HG02759 (cell line): ENCODE measurements around the gene TMEM158.

Experiments
- ATAC-seq: cut with Tn5 transposase; IDR thresholded peaks from one replicate; pipeline ENCODE4 v1.9.1; 2021; ENCODE audit warnings: mild to moderate bottlenecking, moderate library complexity; ENCODE audit not compliant: unreplicated experiment

The TMEM158 gene

DNA sequence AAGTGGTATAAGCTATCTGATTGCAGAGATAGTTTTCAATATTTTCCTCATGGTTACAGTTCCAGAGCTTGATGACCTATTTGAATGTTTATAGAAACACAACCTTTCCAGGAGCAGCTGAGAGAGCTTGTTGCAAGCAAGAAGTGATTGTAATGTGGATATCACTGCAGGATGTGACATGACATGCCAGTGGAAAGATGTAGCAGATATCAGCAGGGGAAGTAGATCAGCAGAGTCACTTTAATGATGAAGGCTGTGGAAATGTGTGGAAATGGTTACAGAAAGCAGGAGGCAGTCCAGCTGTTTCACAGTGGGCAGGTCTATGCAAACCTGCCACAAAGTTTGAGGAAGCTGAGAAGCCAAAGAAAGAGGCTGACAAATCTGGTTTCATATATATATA lies 21.0 kb downstream of the TMEM158 start:
- ATAC-seq = no peak

DNA sequence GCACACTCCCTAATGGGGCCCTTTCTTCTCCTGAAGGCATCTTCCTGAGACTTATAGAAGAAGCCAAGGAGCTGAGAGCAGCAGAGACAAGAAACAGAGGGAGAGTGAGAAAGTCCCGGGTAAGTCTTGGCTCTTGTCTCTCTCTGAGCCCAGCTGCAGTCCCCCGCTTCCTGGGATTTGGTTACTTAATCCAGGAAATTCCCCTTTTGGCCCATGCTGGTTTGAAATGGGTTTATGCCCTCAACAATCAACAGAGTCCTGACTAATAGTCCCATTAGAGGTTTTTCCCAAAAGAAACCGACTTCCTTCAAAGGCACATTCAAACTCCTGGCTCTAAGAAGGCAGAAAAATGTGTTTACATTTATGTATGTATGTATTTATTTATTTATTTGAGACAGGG lies 22.0 kb downstream of the TMEM158 start:
- no peak for ATAC-seq

DNA sequence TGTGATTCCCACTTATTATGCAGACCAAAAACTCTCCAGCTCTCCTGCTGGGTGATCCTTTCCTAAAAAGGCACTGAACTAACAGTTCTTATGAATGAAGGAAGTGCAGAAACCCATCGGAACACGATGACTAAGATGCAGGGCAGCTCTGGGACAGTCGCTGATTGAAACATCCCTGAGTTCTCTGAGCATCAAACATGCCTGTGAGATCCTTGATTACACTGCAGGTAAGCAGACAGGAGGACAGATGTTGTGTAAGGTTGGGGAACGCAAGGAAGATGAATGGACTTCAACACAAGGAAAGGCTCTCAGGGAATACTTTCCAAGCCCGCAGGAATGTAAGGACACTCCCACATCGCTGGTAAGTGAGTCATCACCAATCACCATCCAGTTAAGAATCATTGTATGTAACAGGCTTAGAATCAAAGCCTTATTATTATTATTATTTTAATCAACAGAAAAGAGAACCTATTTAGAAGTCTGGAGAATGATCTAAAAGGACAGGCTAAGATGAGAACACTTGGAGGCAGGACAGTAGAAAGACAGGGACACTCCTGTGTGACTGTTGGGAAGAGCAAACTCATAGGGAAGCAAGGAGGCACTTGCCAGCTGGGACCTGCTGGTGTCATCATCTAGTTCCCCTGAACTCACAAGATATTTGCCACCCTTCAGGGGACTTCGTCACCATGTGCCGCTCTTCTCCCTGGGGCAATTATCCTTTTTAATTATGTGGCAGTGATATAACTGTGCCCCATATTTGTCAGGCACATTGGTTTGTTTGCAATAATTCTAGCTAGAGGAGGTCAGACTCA lies 26.0 kb downstream of the TMEM158 start:
- ATAC-seq = no peak

DNA sequence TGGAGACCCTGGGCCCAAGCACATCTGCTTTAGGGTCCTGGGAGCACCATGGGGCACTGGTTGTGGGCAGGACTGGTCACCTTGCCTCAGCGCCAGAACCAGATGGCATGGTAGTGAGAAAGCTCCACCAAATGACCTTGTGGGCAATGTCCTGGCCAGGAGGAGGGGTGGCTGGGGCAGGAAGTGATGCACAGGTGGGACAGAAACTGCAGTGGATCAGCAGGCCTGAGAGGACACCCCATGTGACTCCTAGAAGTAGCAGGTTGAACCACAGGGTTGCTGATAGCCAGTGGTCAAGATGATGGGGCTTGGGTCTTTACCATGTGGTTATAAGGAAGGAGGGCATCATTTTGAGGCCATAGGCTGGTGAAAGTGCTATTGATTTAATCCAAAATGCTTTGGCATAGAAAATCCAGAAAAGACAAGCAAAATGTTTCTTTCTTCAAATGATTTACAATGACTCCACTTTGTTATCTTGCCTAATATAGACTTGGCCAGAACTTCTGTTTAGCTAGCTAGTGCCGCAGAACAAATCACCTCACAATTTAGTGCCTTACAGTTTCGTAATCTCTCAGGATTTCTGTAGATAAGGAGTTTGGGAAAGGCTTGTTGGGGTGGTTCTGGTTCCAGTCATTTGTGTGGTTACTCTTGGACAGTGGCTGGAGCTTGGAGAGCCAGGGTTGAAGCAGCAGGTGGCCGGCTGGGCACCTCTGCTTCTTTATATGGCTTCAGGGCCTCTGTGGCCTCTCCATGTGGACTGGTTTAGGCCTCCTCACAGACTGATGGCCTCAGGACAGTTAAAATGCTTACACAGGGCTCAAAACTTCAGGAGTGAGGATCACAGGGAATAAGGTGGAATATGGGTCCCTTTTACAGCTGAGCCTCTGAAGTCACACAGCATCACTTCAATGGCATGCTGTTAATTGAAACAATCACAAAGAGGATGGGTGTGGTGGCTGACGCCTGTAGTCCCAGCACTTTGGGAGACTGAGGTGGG lies 27.5 kb downstream of the TMEM158 start:
- no peak for ATAC-seq

DNA sequence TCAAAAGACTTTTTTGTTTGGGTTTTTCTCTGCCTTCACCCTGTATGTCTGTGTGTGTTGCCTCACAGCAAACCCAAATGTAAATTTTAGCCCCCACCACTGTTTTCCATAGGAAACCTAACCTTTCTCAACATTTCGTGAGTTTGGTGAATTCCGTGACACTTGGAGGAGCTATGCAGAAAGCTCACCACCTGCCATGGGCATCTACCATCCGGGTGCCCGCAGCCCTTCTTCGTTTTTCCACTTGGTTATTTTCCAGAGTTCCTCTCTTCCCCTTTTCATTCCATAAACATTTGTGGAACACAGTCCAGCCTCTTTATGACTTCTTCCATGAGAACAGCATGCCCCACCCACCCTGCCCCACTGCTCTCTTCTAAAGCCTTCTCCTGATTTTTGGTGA lies 31.3 kb downstream of the TMEM158 start:
- no peak for ATAC-seq

DNA sequence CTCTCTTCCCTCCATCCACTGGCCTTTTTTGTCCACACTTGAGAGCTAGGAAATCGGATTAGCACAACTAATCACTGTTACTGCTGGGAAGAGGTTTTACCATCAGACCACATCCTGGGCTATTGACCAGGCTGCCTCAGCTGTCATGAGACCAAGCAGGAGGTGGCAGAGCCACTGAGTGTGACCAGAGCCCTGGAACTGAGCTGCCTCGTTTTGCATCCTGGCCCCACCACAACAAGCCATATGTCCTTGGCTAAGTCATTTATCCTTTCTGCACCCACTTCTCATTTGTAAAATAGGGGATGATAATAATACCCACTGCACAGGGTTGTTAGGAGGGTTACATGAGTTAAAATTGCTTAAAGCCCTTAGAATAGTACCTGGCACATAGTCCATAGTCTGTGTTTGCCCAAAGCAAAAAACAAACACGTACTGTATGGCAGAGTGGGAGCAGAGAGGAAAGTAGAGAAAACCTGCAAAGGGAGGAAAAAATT lies 34.1 kb downstream of the TMEM158 start:
- no peak for ATAC-seq

DNA sequence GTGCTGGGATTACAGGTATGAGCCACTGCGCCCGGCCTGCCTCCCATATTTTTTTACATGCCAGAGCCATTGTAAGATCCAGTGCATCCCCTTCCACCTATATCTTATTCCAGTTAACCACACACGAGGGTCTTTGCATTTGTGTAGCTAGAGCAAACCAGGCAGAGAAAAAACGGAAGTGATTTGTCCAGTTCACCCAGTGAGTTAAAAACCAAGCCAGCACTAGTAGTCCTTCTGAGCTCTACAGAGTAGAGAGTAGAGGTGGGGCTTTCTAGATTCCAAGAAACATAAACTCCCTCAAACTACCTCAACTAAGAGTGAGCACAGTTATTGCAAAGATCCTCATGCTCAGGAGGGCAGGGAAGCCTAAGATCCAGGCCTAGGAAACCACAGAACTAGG lies 34.7 kb downstream of the TMEM158 start:
- ATAC-seq = no peak

DNA sequence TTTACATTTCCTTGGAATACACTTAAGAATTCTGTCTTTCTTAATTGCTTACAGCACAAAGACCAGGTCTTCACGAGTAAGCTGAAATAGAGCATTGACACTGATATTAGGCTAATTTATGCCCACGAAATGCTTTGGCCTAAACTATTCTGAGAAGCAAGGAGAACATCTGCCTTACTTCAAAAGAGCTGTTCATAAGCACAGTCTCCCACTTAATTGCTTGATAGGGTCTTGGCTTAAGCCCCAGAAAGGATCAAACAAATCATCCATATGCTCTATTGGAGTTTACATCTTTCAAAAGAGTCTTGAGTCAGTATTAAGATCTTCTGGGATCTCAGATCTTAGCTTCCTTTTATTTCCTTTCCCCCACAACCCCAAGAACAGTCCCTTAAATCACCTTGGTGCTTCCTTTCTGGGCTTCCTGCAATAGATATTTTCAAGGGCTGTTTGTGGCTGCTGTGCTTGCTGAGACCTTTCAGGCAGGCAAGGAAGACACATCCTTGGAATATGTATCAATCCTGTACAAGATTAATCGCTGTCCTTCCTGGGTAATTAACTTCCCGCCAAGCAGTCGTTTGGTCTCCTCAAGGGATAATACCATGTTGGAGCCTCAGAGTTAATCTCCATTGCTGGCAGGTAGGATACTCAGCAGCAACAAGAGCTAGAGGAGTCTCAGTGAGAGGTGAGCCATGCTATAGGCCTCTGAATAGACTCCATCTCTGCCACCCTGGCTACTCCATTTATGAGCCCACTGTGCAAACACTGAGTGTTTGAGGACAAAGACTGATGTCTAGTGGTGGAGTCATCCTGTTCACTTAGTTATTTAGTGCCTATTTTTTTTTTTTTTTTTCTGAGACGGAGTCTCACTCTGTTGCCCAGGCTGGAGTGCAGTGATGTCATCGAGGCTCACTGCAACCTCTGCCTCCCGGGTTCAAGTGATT lies 37.1 kb downstream of the TMEM158 start:
- no peak for ATAC-seq

DNA sequence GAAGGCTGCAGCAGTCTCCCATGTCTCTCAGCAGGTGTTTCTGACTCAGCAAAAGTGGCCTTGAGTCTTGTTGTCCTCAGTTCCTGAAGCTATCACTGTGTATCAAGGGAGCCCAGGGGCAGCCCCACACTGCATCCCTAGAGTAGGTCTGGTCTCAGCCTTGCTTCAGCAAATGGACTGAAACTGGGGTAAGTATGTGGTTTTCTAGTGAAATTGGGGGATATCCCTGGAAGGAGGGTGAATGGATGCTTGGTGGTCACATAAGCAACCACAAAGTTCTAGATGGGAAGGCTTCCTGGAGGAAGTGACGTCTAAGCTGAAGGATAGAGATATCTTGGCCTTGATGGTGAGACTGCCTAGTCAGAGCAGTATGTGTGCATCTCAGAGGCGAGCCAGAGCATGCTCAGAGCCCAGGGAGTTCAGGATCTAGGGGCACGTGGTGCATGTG lies 38.4 kb downstream of the TMEM158 start:
- ATAC-seq = no peak

DNA sequence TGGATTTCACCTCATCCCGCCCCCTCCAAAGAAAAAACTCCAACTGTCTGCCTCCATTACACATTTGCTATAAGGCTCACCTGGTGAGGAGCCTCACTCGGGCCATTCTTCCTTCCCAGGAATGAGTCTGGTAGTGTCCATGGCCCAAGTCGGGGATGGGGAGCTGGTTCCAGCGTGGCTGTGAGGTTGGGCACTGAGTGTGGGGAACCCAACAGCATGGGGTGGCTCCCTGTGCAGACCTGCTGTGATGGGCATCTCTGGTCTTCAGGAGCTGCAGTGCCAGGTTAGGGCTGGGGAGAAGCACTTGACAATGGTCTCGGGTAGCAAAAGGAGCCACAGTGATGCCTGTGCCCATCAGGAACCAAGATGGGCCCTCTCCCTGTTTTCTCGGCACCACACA lies 39.2 kb downstream of the TMEM158 start:
- no peak for ATAC-seq

DNA sequence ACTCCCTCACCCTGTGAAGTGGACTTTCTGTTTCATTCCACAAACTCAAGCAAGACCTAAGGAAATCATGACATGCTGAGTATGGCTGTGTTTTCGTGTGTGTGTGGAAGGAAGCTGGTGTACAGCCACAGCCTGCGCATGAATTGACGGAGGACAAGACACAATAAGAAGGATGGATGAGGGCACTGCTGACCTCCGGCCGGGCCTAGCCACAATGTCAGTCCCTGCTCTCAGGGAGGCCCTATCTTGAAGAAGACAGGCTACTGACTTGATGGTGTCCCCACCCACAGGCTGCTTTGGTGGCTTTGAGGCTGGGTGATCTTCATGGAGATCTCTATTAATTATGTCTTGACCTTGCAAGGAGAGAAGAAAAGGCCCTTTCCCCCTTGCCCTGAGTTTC lies 40.6 kb downstream of the TMEM158 start:
- ATAC-seq = no peak

DNA sequence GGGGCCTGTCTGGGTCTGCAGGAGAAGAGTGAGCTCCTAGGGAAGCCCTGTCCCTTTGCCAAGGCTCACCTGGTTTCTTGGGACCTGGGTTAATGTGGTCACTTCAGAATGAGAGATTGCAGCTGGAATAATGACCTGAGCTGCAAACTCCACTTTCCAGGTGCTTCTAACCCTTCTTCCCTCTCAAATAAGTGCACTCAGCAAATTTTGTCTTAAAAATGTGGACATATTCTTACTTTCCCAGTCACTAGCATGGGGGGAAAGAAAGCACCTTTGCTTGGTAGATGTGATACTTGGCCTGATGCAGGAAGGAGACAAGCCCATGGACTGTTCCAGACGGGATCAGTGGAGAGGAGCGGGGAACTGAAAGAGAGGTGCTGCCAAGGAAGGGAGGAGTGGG lies 41.0 kb downstream of the TMEM158 start:
- ATAC-seq = no peak

DNA sequence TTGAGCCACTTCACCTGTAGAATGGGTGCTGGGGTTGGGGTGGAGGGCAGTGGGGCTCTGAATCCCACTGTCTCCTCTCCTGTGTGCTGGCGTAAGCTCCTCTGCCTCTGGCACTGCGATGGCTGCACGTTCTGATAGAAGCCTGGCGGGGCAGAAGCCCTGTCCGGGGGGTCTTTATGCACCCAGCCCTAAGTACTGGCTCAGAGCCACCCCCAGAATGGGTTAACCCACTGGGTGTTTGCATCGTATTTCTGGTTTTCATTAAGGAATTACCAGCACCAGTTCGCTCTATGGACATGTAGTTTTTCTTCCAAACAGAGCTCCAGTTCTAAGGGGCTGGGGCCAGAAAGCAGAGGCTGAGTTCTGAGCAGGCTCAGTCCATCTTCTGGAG lies 42.2 kb downstream of the TMEM158 start:
- ATAC-seq = no peak

DNA sequence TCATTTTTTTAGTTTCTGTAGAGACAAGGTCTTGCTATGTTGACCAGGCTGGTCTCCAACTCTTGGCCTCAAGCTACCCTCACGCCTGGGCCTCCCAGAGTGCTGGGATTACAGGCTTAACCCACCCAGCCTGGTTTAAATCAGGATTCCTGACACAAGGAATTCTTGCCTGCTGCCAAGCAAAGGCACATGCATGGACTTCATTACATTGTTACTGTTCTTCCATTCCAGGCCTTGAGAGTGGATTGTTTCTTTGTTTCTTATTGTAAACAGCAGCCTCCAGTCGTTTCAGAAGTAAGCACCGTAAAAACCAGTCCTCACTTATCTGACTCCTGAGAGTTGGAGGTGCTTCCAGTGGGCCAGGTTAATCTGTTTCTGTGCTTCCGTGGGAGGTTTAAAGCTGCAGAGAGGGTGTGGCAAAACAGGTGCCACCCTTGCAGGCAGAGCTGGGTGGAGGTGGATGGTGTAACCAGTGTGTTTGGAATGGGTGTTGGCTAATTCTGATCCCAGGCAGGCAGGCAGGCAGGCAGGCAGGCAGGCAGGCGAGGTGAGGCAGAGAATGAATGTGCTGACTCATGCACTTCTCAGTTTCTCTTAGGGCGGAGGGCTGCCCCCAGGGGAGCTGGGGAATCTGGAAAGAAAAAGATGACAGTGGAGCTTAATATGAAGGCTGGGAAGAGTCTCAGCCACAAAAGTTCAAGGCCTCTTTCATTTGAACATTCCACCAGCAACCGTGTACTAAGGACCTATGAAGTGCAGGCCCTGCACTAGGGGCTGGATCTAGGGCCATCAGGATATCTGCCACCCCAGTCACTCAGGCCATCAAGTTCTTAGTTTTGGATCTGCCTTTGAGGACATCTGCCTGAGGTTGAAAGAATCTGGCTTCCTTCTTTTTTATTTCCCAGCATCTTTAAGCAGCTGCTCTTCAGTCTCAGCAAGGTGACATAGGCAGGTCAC lies 42.9 kb downstream of the TMEM158 start:
- ATAC-seq = no peak

DNA sequence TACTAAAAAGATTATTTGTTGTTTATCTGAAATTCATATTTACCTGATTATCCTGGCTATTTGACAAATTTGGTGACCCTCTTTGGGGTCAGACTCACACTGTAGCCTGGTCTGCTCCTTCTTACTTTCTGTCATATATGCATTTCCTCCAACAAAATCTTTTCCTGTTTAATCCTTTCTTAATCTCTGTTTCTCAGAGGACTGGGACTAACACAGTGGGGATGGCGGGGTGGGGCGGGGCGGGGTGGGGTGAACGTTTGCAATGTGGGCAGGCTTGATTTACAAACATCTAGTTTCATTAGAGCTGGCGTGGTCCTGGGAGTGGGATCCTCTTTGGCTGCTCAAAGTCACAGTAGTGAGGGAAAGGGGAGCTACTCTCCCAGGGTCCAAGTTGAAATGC lies 44.6 kb downstream of the TMEM158 start:
- ATAC-seq = no peak

DNA sequence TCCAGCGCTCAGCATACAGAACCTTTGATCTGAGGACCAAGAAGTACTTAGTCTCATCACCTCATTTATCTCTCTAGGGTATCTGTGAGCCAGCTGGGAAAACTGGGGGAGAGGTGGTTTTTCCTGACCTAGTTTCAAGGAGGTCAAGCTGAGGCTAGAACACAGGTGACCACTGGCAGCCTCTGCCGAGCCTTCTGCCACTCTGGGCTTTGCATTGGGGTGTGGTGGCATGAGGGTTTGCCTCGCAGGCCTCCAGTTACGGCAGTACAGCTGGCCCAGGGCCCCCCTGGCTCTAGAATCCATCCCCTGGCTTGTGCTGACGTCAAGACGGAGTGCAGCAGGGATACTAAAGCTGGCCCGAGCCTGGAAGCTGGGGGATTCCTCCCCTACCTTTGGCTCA lies 45.2 kb downstream of the TMEM158 start:
- no peak for ATAC-seq

DNA sequence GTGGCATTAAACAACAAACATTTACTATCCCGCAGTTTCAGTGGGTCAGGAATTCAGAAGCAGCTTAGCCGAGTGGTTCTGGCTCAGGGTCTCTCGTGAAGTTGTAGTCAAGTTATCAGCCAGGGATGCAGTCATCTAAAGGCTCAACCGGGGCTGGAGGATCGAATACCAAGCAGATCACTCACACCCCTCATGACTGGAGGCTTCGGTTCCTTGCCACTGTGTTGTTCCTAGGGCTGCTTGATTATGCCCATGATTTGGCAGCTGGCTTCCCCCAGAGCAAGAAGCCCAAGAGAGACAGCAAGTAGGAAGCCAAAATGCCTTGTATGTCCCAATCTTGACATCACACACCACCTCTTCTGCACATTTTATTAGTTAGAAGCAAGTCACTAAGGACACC lies 46.0 kb downstream of the TMEM158 start:
- ATAC-seq = no peak

DNA sequence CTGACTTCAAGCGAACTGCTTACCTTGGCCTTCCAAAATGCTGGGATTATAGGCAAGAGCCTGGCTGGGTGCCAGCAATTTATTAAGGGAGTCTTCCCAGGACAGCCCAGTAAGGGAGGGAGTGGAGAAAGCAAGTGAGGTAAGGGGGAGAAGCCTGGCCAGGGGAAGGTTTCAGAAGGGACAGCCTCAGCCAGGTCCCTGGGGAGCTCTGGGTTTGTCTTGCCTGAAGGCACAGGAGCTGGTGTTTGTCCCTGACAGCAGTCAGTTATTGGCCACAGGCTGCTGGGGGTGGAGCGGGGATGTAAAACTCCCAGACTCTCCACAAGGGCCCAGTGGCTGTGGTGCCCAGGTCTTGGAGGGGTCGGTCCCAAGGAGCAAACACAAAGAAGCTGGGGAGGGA lies 46.9 kb downstream of the TMEM158 start:
- ATAC-seq = no peak

DNA sequence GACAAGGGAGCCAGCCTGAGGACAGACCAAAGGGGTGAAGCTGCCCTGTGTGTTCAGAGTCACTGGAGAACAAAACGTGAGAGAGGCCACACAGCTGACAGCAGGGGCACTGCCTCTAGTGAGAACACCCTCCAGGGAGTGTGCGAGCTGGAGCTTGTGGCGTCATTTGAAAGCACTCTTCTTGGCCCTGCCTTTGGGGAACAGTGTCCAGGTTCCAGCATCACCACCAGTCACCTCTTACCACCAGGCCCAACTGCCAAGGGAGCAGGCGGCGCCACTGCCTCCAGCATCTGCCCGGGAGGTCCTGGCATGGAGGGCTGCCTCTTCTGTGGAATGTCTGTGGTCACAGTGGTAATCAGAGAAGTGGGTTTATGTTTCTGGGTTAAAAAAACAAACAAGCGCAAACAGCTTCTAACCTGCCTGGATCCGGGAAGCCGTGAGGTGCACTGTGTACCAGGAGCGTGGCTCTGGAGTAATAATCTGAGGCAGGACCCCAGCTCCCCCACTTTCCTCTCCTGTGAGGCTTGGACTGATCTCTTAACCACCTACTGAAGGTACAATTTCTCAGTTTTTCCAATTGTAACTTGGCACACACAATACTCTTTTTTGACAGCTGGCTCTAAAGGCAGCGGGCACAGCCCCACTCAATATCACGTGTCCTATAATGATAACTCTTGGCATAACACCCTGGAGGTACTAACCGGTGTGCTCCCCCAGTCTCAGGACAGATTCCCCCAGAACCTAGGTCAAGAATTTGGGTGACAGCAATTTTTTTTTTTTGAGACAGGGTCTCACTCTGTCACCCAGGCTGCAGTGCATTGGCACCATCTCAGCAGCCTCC lies 47.7 kb downstream of the TMEM158 start:
- no peak for ATAC-seq
